Stimulated activated CD8-positive, alpha-beta memory T cell treated with anti-CD3 and anti-CD28 coated beads, Interleukin-15, amount 100 ng/mL, for 1 hour (primary cell): ENCODE results near the gene TSPAN16.
A peak's percentile ranks its signal among the peaks of the same experiment; 100 is the strongest.

ENCODE experiments used
- DNase-seq: peaks from one replicate; pipeline ENCODE4 v3.0.0-alpha.2; 2020; ENCODE audit warnings: low read depth

The TSPAN16 gene

DNA sequence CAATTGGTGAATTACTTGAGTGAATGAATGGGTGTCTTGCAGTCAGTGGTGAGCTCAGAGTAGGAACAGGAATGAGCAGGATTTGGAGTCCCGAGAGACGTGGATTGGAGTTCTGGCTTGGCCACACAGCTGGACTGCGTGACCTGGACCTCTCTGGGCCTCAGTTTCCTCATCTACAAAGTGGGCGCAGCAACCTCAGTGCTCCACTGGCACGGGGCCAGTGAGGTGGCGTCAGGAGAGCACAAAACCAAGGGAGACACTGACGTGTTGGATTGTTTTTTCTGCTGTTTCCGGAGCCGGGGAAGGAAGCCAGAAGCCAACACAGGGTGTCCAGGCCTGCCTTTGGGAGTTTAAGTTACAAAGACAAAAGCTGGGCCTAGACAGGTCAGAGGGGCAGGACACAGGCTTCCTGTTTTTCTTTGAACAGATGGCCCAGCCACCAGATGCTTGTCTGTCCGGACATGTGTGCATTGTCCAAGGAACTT is 27.1 kb upstream of the TSPAN16 start:
- DNase-seq, result no peak

DNA sequence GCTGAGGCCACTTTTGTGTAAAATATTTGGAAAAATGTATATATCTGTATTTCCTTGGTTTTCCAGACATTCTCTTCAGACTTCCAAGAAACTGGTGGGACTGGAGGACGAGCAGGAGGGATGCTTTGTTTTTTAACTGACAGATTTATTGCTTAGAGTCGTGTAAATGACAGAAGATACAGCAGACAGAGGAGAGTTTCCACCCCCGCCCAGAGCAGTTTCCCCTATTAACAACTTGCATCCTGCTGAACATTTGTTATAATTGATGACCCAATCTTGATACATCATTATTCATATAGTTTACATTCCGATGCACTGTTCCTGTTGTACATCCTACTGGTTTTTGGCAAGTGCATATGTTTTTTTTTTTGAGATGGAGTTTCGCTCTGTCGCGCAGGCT is 26.6 kb upstream of the TSPAN16 start:
- no peak for DNase-seq

DNA sequence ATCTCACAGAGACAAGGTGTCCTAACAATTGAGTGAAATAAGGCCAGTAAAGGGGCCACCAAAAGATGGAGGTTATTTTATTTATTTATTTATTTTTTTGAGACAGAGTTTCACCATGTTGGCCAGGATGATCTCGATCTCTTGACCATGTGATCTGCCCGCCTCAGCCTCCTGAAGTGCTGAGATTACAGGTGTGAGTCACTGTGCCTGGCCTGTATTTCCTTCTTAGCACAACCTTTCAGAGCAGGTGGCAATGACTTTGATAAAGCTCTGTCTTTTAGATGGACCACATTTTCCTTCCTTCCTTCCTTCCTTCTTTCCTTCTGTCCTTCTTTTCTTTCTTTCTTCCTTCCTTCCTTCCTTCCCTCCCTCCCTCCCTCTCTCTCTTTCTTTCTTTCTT is 22.7 kb upstream of the TSPAN16 start:
- no peak for DNase-seq

DNA sequence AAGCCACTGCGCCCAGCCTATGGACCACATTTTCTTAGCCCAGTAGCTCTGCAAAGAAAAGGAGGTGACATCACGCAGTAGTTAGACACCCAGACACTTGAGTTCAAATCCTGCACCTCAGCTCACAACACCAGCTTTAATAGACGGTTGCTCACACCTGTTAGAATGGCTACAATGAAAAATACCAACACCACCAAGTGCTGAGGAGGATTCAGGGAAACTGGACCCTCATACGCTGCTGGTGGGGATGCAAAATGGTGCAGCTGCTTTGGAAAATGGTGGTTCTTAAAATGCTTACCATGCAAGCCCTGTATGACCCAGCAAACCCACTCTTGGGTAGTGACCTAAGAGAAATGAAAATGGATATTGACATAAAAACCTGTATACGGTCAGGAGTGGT is 22.0 kb upstream of the TSPAN16 start:
- no peak for DNase-seq

DNA sequence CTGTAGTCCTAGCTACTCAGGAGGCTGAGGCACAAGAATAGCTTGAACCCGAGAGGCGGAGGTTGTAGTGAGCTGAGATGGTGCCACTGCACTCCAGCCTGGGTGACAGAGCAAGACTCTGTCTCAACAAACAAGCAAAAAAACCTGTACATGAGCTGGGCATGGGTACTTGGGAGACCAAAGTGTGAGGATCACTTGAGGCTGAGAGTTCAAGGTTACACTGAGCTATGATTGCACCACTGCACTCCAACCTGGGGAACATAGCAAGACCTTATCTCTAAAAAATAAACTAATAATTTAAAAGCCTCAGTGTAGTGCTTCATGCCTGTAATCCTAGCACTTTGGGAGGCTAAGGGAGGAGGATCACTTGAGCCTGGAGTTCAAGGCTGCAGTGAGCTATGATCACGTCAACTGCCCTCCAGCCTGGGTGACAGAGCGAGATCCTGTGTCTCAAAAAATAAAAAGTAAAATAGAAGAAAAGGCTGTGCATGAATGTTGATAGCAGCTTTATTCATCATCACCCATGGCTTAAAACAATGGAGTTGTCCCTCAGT is 21.4 kb upstream of the TSPAN16 start:
- DNase-seq, result no peak

DNA sequence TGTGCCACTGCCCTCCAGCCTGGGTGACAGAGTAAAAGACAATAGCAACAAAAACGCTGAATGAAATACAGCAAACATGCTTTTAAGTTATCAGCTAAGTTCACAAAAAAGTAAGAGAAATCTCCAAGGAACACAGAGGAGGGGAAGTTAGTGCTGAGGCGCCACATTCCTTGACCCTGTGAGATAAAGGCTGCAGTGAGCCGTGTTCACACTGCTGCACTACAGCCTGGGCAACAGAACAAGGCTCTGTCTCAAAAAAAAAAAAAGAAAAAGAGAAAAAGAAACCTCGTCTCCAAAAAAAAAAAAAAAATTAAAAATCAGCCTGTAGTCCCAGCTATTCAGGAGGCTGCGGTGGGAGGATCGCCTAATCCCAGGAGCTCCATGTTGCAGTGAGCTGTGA is 17.3 kb upstream of the TSPAN16 start:
- DNase-seq, result no peak

DNA sequence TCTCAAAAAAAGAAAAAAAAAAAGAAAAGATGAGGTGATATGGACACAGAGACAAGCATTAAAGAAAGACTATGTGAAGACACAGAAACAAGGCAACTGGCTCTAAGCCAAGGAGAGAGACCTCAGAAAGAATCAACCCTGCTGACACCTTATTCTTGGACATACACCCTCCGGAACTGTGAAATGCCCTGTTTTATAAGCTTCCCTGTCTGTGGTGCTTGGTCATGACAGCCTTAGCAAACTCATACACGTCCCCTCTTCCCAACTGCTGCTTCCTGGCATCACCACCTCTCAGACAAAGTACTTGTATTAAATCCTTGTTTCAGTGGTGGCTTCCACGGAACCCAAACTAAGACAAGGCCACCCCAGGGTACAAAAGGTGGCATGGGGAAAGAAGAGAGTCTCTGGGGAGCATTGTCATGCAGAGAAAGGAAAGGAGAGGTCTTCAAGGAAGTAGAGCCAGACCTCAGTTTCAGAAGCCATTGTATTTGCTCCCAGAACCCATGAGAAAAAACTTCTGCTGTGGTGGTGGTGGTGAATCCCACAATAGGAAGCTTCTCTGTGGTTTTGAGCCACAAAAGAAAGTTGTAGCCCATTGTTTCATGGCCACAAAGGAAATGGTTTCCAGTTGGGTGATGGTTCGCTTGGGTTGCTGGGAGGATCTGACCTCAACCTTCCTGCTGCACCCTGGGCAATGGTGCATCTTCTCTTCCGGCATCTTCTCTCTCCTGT is 16.3 kb upstream of the TSPAN16 start:
- no peak for DNase-seq

DNA sequence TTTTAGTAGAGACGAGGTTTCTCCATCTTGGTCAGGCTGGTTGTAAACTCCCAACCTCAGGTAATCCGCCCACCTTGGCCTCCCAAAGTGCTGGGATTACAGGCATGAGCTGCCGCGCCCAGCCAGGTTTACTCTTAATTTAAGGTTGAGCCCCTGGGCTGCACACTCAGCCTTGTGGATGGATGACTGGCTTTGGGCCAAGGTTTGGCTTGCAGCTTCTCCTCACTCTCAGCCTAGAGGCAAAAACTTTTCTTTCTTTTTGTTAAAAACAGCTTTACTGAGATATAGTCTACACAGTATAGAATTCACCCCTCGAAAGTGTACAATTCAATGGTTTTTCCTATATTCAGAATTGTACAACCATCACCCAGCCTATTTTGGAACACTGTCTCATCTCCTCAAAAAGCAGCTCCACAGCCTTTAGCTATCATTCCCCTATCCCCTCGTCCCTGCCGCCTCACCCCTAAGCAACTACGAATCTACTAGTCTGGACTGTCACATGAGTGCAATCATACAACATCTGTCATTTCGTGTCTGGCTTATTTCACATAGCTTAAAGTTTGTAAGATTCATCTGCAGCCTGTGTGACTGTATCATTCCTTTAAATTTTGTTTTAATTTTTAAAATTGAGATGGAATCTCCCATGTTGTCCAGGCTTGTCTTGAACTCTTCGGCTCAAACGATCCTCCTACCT is 14.5 kb upstream of the TSPAN16 start:
- DNase-seq, result no peak

DNA sequence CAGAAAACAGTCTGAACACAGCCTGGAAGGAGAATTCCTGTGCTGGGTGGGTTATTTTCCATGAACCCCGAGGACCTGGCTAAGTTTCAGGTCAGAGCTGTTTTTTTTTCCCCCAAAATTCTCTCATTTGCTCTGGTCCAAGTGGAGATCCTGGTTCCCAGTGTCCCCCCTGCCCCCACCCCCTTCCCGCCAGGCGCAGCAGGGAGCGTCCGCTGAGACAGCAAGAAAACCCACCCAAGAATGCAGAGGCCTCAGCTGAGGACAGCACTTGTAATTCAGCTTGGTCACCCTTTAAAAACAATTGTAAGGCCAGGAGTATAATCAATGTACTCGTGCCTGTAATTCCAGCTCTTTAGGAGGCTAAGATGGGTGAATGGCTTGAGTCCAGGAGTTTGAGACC is 11.4 kb upstream of the TSPAN16 start:
- DNase-seq, result no peak

DNA sequence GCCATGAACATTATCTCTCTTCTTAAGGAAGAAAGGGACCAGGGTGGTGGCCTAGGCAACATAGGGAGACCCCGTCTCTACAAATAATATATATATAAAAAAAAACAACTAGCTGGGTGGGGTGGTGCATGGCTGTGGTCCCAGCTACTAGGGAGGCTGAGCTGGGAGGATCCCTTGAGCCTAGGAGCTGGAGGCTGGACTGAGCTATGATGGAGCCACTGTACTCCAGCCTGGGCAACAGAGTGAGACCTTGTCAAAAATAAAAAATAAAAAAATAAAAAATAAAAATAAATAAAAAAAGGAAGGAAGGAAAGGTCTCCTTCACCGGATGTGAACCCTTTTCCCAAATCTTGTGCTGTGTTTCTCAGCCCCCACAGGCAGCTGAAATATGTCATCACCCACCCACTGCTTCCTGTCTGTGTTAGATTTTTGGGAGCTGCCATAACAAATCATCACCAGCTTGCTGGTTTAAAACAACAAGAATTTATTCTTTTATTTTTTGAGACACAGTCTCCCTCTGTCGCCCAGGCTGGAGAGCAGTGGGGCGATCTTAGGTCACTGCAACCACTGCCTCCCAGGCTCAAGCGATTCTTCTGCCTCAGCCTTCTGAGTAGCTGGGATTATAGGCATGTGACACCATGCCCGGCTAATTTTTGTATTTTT is 9.5 kb upstream of the TSPAN16 start:
- no peak for DNase-seq

DNA sequence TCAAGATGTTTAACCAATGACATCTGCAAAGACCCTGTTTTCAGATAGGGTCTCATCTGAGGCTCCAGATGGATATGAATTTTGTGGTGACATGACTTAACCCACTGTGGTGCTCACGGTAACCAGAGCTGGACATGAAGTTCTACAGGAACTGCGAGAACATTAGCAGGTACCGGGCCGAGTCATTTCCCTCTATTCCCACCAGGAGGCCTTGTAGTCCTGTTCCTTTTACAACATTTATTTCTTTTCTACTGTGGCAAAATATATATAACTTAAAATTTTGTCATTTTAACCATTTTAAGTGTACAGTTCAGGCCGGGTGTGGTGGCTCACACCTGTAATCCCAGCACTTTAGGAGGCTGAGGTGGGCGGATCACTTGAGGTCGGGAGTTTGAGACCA is 7.6 kb upstream of the TSPAN16 start:
- no peak for DNase-seq

DNA sequence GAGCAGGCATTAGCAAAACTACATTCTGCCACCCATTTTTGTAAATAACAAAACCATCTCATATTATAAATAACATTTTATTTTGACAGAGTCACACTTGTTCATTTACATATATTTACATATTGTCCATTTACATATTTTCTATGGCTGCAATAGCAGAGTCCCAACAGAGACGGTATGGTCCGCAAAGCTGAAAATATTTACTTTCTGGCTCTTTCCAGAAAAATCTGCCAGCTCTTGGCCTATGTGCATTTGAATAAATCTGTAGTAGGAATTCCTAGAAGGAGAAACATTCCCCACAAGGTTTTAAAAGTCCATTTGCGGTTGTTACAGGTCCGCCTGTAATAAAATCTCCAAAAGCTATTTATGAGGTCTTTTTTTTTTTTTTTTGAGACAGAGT is 5.7 kb upstream of the TSPAN16 start:
- no peak for DNase-seq

DNA sequence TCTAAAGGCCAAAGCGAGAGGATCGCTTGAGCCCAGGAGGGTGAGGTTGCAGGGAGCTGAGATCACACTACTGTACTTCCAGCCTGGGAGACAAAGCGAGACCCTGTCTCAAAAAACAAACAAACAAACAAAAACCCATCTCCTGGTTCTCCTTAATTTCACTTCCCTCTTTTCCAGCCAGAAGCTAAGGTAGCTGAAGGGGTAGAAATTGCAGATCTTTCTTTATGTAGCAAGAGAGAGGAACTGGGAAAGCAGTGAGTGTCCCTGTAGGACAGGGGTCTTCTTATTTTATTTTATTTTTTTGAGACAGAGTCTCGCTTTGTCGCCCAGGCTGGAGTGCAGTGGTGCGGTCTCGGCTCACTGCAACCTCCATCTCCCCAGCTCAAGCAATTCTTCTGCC is 4.5 kb upstream of the TSPAN16 start:
- no peak for DNase-seq

DNA sequence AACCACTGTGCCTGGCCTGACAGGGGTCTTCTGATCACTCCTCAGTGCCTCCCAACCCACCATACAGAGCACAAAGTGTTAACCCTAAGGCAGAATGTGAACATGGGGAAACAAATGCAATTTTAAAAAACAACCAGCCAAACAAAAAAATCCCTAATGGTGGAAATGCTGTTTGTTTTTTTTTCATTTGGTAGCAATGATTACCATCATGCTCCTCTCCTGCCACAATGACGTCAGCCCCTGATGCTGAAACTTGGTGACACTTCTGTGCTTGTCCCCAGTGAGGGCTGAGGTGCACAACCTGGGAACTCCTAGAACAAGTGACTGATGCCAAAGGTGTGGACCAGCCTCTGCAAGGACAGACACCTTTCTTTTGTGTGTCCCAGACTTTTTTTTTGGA is 4.0 kb upstream of the TSPAN16 start:
- DNase-seq, result no peak

DNA sequence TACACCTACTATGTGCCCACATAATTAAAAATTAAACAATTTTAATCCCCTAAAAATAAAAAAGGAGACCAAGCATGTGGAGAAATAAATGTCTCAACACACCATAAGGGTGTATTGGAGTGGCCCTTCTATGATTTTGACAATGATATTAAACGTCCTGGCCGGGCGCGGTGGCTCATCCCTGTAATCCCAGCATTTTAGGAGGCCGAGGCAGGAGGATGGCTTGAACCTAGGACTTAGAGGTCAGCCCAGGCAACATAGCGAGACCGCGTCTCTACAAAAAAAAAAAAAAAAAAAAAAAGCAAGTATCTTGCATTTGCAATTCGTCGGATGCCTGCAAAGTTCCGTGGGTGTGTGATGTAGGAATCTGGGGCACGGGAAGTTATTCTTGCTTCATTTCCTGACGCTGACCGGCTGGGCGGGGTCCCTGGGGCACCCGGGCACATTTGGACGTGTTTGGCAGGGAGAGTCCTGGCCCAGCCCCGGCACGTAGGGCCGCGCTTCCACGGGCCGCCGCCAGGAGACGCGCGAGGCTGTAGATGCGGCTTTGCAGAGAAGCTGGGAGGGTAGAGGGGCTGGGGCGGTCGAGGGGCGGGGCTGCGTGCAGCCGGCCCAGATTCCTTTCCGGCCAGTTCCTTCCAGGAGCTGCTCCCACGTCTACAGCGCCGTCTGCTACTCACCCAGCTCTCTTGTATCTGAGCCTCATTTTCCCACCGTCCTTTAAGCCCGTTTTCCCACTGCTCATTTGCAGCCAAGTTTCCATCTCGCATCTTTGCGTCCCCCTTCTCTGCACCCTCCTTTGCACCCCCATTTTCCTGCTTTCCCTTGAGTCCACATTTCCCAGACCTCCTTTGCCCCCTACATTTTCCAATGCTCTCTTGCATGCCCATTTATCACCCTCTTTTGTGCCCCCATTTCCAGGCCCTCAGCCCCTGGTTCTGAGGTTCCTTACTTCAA is 2.2 kb upstream of the TSPAN16 start:
- peak; percentile 63 for DNase-seq

DNA sequence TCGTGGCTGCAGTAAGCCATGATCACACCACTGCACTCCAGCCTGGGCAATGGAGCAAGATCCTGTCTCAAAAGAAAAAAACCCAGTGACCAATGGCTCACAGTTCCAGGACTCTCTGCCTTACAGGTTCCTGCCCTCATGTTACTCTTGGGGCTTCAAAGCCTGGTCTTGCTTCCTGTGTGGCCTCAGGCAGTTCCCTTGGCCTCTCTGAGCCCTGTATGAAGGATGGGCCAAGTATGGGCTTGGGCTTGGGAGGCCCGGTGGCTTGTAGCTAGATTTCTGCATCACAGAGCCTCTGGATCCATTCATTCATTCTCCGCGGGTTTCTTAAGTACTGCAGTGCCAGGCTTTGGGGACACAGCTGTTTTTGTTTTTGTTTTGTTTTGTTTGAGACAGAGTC is 780 bp upstream of the TSPAN16 start:
- DNase-seq, result no peak

DNA sequence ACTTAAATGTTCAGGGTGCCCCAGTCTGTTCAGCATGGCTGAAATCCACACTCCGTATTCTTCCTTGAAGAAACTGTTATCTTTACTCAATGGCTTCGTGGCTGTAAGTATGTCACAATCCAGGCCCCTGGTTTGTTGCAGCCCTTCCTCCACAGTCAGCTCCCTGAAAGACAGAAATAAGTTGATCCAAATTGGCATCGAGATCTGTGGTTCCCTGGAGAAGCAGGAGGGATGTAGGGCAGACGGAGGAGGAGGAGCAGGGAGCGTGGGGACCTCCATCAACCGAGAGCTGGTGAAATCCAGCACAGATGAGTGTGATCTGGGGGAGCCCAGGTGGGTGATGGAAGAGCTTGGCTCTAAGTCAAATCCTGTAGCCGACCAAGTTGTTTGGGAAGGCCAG is 304 bp downstream of the TSPAN16 start:
- DNase-seq, result no peak

DNA sequence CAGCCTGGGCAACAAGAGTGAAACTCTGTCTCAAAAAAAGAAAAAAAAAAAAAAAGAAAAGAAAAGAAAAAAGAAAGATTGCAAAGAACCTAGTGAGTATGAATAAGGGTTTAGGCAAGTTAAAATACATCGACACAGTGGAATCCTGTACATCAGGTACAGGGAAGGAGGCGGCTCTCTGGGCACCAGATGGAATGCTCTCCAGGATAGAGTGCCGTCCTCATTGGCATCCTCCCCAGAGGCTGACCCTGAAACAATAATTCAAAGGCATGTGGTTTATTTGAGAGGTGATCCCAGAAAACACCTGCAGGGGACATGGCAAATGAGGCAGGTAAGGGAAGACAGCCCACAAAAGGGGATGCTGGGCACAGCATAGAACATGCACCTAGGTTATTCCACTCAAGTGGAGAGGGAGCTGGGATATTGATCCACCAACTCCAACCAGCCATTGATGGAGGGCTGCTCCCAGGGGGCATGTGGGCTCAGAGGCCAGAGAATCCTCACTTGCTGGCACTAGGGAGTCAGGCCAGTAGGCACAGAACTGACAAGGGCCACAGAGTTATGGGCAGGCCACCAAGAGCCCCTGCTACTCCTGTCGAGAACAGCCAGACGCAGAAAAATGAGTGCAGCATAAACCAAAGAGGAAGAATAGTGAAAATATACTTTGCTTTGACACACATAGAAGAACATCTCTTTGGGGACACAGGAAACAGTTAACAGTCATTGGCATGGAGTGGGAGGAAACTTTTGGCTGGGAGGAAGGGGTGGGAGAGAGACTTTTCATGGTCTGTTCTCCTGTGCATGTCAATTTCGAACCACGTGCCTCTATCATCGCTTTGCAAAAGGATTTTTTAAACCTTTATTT is 4.2 kb downstream of the TSPAN16 start:
- no peak for DNase-seq

DNA sequence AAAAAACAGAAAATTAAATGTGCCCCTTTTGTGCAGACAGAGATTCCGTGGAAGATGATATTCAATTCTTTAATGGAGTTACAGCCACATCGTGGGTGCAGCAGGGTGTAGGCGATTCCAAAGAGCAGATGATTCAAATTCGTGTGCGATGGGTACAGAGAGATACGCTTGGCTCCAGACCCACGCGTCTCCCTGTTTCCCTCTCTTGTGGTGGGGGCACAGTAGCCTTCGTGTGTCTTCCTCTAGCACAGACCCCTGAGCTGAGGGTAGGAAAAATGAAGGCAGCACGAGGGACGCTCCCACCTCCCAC is 4.8 kb downstream of the TSPAN16 start:
- no peak for DNase-seq

DNA sequence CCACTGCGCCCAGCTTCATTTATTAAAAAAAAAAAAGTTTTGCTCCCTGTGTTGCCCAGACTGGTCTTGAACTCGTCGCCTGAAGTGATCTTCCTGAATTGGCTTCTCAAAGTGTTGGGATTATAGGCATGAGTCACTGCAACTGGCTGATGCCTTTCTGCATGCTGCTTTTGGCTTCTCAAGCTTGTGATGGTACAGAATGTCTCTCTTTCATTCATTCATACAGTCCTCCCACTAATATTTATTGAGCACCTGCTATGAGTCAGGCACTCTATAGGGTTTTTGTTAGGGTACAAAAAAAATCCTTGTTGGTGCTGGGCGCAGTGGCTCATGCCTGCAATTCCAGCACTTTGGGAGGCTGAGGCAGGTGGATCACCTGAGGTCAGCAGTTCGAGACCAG is 9.0 kb downstream of the TSPAN16 start:
- no peak for DNase-seq

DNA sequence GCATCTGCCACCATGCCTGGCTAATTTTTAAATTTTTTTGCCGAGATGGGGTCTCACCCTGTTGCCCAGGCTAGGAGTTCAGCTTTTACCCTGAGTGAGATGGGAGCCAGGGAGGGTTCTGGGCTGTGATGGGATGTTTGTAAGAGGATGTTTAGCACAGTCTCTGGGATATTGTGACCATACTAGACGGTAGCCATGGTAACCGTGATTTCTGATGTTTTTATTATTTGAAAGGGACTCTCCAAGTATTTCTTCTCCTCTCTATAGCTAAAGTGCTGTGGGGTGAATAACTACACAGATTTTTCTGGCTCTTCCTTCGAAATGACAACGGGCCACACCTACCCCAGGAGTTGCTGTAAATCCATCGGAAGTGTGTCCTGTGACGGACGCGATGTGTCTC is 10.4 kb downstream of the TSPAN16 start:
- no peak for DNase-seq
